SU-DHL-6 (cell line): ENCODE measurements around the gene NUP98.

Source experiments
- H2AFZ ChIP-seq: fragments of 200-600 bp; sonication (generic); 2 replicates; pipeline ENCODE4 v1.6.1; 2014; ENCODE audit warnings: low read depth, mild to moderate bottlenecking, moderate library complexity, mixed read lengths, antibody characterized with exemption, low read length; ENCODE audit not compliant: severe bottlenecking
- H3F3A ChIP-seq: fragments of 200-600 bp; shearing (Covaris generic); 2 replicates; pipeline ENCODE4 v1.6.0; 2016; ENCODE audit warnings: antibody characterized with exemption, mild to moderate bottlenecking; ENCODE audit not compliant: insufficient read depth
- H3K27ac ChIP-seq: fragments of 200-600 bp; sonication (generic); 2 replicates; pipeline ENCODE4 v1.5.1; 2016; ENCODE audit warnings: low read depth, mild to moderate bottlenecking, low read length, moderate library complexity, mixed read lengths
- H3K27me3 ChIP-seq: fragments of 200-600 bp; sonication (generic), shearing (Covaris generic); 2 replicates; pipeline ENCODE4 v1.6.0; 2014; ENCODE audit warnings: mild to moderate bottlenecking, low read length
- H3K36me3 ChIP-seq: fragments of 200-600 bp; sonication (generic); 2 replicates; pipeline ENCODE4 v1.6.1; 2014; ENCODE audit warnings: mild to moderate bottlenecking, low read length, mixed read lengths
- H3K4me2 ChIP-seq: fragments of 300-600, 200-600 bp; shearing (Covaris generic), sonication (generic); 2 replicates; pipeline ENCODE4 v1.6.0; 2014; ENCODE audit warnings: low read length, low read depth, mild to moderate bottlenecking; ENCODE audit not compliant: poor library complexity, severe bottlenecking
- H3K4me3 ChIP-seq: fragments of 200-600 bp; sonication (generic); 2 replicates; pipeline ENCODE4 v1.5.1; 2014; ENCODE audit warnings: antibody characterized with exemption, low read length, mild to moderate bottlenecking, mixed read lengths; ENCODE audit not compliant: insufficient read depth, poor library complexity, severe bottlenecking
- H3K79me2 ChIP-seq: fragments of 200-600 bp; sonication (generic); 2 replicates; pipeline ENCODE4 v1.6.1; 2014; ENCODE audit warnings: mild to moderate bottlenecking, low read length, moderate library complexity; ENCODE audit not compliant: insufficient read depth
- H3K9ac ChIP-seq: fragments of 200-600 bp; sonication (generic); 2 replicates; pipeline ENCODE4 v1.7.0; 2014; ENCODE audit warnings: mild to moderate bottlenecking, low read length
- H3K9me2 ChIP-seq: fragments of 200-600 bp; sonication (generic); replicated peaks from 2 replicates; pipeline ENCODE4 v1.6.1; 2014; ENCODE audit warnings: low read length; ENCODE audit not compliant: insufficient read depth
- H3K9me3 ChIP-seq: fragments of 200-600 bp; sonication (generic); 2 replicates; pipeline ENCODE4 v1.6.1; 2014; ENCODE audit warnings: low read length, mixed read lengths; ENCODE audit not compliant: insufficient read depth
- H4K20me1 ChIP-seq: fragments of 200-600 bp; sonication (generic); 2 replicates; pipeline ENCODE4 v1.6.1; 2014; ENCODE audit warnings: low read depth, mild to moderate bottlenecking, antibody characterized with exemption, low read length, moderate library complexity, mixed read lengths
- CTCF ChIP-seq: fragments of 200-600 bp; sonication (generic); IDR thresholded peaks from one replicate; pipeline ENCODE4 v1.5.1; 2017; ENCODE audit warnings: antibody characterized with exemption, mild to moderate bottlenecking, low read length, moderate library complexity; ENCODE audit not compliant: insufficient read depth, poor library complexity, severe bottlenecking
- EZH2phosphoT487 ChIP-seq: fragments of 200-600 bp; sonication (generic), shearing (Covaris generic); conservative IDR thresholded peaks from 2 replicates; pipeline ENCODE4 v1.6.1; 2018; ENCODE audit warnings: mild to moderate bottlenecking, antibody characterized with exemption, low read length, moderate library complexity, mixed read lengths

Gene NUP98

DNA sequence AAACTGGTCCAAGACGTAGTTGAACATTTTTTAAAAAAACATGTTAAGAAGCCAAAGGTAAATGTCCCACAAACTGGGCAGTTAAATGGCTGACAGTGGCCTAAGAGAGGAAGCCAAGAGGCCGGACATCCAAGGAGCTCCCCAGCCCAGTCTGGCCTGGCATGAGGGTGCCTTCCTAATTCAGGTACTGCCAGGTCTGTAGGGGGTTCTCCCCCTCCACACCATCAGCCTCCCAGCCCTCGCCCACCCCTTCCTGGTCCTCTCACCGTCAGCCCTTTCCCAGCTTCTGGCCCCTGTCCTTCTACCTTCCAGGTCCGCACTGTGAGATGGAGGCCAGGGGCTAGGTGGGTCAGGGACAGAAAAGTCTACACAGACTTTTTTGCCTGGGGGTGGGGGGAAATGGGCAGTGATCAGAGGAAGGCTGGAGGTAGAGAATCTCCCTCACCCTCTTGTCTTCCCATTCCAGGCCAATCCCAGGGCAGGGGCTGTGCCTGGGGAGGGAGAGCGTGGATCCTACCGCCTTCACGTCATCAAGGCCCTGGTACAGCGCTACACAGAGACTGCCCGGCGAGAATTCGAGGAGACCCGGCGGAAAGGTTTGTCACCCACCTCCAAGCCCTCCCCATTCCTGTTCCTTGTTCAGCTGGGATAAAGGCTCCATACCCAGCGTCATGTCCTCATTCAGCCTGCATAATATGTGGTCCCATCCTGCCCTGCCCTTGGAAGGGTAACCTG, 161.5 kb downstream of the NUP98 start:
- TF ChIP-seq CTCF (no peak), EZH2phosphoT487 (no peak)
- Histone ChIP-seq H3F3A (no peaks in the 10 kb centered on the region), H3K27ac (no peak overlapping the region), H3K4me2 (no peak overlapping the region), H3K9ac (no peak overlapping the region), H2AFZ (no peak overlapping the region), H3K9me3 (no peaks in the 10 kb centered on the region), H3K9me2 (no peaks in the 10 kb centered on the region), H4K20me1 (no peaks in the 10 kb centered on the region), H3K27me3 (no peaks in the 10 kb centered on the region), H3K36me3 (no peaks in the 10 kb centered on the region), H3K79me2 (no peaks in the 10 kb centered on the region), H3K4me3 (no peak overlapping the region)

GRCh38 chr11:3632070-3632660, 165.2 kb downstream of the NUP98 start:
- H3K9me3 ChIP-seq = no peaks in the 10 kb centered on the region

GRCh38 chr11:3631331-3631730, 166.0 kb downstream of the NUP98 start:
- no peaks in the 10 kb centered on the region for H3F3A ChIP-seq
- H3K27me3 ChIP-seq = no peaks in the 10 kb centered on the region
- H3K79me2 ChIP-seq = no peaks in the 10 kb centered on the region
- H3K4me3 ChIP-seq = no peak overlapping the region
- TF ChIP-seq EZH2phosphoT487 = no peak
- no peak for TF ChIP-seq CTCF
- H3K36me3 ChIP-seq = no peaks in the 10 kb centered on the region
- H2AFZ ChIP-seq = no peak overlapping the region
- no peaks in the 10 kb centered on the region for H3K9me2 ChIP-seq
- H3K27ac ChIP-seq = no peak overlapping the region
- no peak overlapping the region for H3K9ac ChIP-seq
- H4K20me1 ChIP-seq = no peaks in the 10 kb centered on the region
- H3K9me3 ChIP-seq = no peaks in the 10 kb centered on the region
- H3K4me2 ChIP-seq = no peak overlapping the region

More at GRCh38 chr11:3632070-3632660, 165.2 kb downstream of the NUP98 start:
- no peaks in the 10 kb centered on the region for H3K36me3 ChIP-seq
- H3K27ac ChIP-seq = no peak overlapping the region
- no peak overlapping the region for H3K4me2 ChIP-seq
- H2AFZ ChIP-seq = no peak overlapping the region
- H3K79me2 ChIP-seq = no peaks in the 10 kb centered on the region
- no peaks in the 10 kb centered on the region for H4K20me1 ChIP-seq
- no peak overlapping the region for H3K9ac ChIP-seq
- H3F3A ChIP-seq = no peaks in the 10 kb centered on the region
- H3K27me3 ChIP-seq = no peaks in the 10 kb centered on the region
- H3K4me3 ChIP-seq = no peak overlapping the region
- TF ChIP-seq CTCF (no peak), EZH2phosphoT487 (no peak)
- H3K9me2 ChIP-seq = no peaks in the 10 kb centered on the region
